ENCODE results near the gene RGS17.
"Not testable (repeated sequence)": the region's sequence is repeated elsewhere in the genome, so short reads cannot be mapped to it uniquely, and the experiment has no call there.

RGS17 gene

DNA sequence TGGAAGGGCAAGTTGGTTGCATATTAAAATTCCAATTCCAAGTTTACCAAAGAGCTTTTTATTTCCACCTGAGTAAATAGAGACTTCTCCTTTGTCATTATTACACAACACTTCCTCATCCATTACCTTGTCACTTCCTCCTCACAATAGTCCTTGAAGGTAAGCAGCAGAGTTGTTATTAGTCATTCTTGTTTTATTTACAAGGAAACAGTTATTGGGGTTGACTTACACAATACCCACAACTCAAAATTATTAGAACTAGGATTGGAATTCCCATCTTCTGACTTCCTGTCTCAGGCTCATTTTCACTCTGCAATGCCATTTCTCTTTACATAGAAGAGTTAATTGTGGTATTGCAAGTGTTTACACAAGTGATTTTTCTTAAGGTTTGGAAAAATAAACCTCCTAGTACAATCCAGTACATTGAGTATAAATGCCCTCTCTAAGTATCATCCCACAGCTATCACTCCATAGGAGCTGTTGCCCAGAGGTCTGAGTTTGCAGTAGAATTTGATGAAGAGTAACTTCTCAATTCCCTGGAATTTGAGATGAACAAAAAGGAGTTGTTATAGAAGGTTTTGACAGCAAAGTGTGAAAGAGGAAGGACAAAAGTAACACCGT is 99.6 kb downstream of the RGS17 start:
- DNase-seq (ENCODE audit: low read depth), result no peak

DNA sequence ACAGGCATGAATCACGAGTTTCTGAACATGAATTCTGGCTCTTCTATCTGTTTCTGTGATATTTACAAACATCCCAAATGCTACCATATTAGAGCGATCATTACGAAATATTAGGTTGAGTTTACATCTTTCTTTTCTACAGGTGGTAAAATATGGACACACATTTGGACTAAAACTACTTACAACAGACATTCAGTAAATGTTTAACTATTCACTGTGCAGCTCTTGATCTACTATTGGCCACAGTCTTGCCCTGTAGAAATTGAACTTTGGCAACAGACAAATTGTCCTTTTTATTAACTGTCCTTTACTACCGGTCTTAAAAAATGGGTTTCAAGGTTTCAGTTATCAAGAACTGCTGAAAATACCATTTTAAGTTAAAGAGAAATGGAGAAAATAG is 102.1 kb downstream of the RGS17 start:
- DNase-seq (ENCODE audit: low read depth), result no peak

DNA sequence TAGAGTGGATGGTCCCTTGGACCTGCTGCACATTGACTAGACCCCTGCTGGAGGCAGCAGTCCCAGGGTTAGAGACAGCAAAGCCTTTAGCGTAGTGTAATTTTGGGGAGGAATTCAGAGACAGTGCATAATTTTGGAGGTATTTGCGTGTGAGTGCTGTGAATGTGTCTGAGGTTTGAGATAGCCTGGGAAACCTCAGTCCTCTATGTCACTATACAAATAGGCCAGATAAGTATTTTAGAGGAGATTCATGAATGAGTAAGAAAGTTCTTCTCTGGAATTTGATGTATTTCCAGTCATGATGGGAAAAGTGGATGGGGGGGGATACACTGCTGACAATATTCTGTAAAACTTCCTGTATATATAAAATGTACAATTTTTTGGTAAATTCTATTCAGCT is 102.8 kb downstream of the RGS17 start:
- DNase-seq (ENCODE audit: low read depth), result no peak

DNA sequence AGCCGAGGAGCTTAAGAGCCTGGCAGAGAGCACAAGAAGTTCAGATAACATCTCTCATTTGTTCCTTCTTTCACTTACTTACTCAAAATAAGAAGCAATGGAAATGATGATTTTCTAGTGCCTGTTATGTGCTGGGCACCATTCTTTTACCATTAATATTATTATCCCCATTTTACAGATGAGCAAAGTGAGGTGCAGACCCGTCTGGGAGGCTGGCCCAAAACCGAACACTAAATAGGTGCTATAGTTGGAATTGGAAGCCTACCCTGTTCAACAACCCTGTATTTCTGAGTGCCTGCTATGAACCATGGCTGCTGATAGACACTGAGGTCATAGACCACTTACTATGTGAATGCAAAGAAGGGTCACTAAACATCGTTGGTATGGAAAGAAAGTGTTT is 103.6 kb downstream of the RGS17 start:
- DNase-seq (ENCODE audit: low read depth), result no peak

DNA sequence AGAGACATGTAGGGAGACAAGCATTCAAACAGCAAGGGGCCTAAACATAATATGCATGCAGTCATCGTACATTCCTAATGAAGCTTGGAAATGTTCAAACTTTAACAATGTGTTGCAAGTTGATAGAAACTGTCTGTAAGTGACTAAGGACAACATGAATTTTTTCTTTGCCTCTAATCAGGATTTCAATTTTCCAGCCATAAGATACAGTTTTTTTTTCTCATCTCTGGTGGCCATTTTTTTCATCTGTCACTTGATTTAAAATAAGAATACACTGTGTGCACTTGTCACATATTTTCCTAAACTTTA is 106.4 kb downstream of the RGS17 start:
- no peak for DNase-seq (ENCODE audit: low read depth)

DNA sequence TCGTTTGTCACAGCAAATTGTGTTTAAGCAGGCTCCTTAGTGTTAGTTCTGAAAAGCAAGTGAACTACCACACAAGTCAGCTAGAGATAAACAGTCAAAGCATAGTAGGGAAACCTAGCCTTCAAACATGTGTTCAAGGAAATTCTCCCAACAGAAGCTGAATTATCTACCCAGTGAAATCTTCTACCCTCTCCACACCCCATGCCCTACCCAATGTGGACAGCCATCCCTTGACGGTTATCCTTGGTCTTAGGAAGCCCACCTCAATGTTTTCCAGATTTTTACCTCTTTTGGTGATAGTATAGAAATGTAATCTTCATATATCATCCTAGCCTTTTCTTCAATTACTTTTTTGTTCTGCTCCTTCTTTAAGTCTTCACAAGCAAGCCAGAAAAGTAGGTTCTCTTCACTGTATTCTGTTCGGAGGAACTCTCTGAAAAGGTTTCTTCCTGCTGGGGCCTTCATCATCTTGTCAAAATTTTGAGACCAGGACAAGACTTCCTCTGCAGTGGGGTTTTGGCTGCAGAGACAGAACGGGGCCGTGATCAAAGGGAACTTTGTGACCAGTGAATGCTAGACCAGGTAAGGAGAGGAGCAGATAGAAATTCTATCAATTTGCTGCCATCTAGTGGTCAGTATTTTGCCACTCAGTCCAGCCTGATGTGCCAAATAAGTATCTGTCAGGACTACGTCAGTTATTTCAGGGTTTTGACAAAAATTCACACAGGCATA is 106.9 kb downstream of the RGS17 start:
- DNase-seq (ENCODE audit: low read depth), result no peak

DNA sequence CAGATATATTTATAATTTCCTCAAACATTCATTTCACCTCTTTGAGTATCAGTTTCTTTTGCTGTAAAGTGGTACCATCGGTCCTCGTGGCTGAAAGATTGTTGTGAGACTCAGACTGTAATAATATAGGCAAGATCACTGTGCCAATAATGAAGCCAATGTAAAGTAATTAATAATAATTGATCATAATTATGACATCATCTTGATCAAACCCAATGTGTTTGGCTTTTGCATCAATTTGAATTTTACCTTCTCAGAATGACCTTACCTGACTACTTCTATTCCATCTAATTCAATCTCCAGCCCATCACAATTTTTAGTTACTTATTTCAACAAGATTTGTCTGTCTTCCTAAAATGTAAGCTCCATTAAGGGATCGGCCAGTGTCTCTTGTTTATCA is 112.7 kb downstream of the RGS17 start:
- no peak for DNase-seq (ENCODE audit: low read depth)

DNA sequence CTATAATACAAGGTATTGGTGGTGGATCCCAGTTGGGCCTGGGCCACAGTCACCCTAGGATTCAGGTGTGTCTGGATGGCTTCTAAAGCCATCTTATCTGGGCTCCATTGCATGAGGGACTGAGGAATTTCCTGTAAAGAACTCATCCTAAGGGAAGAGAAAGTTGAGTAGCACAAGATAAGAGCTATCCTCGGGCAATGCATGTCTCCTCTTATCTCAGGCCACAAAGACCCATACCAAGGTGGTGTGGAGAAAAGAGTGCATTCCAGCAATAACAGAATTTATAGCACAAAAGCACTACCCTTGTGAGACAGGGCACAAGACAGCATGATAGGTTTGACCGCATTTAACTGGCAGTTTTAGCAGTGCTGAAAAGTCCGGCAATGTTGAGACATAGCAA is 114.2 kb downstream of the RGS17 start:
- no peak for DNase-seq (ENCODE audit: low read depth)

DNA sequence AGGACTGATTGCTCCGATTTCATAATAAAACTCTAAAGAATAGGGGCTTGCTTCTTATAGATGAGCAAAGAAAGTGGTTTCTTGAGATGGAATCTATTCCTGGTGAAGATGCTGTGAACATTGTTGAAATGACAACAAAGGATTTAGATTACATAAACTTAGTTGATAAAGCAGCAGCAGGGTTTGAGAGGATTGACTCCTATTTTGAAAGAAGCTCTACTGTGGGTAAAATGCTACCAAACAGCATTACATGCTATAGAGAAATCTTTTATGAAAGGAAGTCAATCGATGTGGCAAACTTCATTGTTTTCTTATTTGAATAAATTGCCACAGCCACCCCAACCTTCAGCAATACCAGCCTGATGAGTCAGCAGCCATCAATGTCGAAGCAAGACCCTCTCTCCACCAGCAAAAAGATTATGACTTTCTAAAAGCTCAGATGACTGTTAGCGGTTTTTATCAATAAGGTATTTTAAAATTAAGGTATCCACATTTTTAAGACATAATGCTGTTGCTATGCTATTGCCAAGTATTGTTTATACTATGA is 115.9 kb downstream of the RGS17 start:
- DNase-seq (ENCODE audit: low read depth), result no peak

DNA sequence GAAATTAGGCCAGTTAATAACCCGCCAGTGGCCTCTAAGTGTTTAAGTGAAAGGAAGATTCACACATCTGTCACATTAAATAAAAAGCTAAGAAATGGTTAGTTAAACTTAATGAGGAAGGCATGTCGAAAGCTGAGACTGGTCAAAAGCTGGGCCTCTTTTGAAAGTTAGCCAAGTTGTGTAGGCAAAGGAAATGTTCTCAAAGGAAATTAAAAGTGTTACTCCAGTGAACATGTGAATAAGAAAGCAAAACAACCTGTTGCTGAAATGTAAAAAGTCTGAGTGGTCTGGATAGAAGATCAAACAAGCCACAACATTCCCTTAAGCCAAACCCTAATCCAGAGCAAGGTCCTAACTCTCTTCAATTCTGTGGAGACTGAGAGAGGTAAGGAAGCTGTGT is 117.6 kb downstream of the RGS17 start:
- no peak for DNase-seq (ENCODE audit: low read depth)

DNA sequence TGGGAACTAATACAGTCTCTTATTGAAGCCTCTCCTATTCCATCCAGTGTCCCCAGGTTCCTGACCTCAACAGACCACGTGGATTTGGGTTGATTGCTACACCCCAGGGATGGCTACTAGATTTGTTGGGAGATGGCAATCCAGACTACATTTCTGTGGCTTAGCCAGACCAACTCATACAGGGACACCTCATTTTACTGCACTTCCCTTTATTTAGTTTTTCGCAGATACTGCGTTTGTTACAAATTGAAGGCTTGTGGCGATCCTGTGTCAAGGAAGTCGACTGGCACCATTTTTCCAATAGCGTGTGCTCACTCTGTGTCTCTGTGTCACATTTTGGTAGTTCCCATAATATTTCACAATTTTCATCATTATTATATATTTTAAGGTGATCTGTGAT is 118.2 kb downstream of the RGS17 start:
- DNase-seq (ENCODE audit: low read depth), result no peak

DNA sequence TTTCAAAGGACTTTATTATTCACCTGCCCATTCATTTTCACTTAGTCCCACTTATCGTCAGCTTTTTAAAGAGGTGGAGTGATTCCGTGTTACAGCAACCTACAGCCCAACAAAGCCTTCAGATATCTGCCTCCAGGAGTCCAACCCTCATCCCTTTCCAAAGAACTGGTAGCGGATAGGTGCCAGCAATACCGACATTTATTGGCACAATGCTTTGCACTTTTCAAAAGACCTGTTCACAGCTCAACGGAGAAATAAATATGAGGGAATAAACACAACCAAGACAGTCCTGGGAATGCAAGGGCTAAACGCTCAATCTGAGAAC is 127.8 kb downstream of the RGS17 start:
- no peak for DNase-seq (ENCODE audit: low read depth)

DNA sequence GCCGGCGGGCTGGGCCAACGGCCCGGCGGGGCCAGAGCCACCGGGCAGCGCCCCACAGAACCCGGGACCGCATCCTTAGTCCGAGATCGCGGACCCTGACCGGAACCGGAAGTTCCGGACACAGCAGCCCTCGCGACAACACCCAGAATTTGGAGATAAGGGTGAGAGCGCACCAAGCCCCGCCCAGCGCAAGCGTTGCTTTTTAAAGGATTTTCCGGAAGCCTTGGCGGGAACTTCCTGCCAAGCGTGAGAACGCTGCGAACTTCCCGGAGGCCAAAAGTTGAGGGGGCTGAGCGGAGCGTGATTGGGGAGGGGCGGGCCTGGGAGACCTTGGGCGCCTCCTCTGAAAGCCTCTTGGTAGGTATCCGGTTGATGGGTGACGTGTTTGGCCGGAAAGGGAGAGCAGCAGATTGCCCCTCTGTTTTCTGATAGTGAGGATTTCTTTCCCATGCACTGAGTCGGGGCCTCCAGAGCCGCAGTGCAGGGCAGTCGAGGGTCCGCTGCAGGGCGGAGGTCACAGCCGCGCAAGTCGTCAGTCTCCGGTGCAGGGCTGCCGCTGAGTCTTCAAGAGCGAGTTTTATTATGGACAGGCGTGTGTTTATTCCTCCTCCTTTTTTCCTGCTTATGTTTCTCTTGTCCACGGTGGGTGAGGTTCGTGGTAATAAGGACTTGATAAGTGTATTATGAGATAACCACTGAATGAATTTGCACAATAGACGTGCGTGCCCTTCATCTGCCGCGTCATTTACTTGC is 128.3 kb downstream of the RGS17 start, which contains the start of gene MTRF1L:
Gene MTRF1L (minus strand): TSS at position 97 of the 753 bp plus-strand sequence. CDS start 24 bp downstream, at position 73.
- peak; percentile 64 for DNase-seq (ENCODE audit: low read depth)

DNA sequence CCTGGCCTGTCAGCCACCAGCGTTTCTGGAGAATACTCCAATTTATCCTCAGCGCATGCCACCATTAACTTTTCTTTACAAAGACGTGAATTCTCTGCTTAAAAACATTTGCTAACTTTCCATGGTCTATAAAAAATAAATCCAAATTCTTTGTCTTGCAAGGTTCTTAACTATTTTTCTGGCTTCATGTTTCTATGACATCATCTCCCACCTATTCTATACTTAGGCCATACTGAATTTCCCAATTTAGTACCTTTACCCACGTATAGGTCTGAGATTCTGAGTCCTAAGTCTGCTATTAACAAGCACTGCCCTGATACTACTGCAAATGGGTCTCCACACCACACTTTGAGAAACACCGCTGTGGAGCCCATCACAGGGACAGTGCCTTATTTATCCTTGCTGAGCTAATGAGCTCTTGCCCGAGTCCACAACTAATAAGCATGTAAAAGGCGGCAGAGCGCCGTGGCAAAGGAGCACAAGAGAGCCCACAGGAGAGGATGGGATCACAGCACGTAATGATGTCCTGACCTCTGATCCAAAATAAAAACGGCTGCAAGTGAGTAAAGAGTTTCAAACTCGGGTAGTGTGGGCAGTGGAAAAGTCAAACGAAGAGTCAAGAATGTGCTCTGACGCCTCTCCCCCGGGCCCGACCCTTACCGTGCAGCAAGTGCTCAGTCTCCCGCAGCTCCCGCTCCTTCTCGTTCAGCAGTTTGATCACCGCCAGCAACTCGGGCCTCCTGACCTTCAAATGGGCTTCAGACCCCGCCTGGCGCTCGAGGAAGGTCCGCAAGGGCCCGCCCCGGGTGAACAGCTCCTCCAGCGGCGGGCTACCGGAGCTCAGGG is 129.1 kb downstream of the RGS17 start:
- no peak for DNase-seq (ENCODE audit: low read depth)

DNA sequence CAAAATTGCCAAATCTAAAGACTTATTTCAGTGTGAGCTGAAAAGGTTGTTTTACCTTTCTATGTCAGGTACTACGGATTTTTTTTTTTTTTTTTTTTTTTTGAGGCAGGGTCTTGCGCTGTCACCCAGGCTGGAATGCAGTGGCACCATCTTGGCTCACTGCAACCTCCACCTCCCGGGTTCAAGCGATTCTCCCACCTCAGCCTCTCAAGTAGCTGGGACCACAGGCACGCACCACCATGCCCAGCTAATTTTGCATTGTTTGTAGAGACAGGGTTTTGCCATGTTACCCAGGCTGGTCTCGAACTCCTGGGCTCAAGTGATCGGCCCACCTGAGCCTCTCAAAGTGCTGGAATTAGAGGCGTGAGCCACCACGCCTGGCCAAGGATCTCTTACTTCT is 130.3 kb downstream of the RGS17 start:
- not testable (repeated sequence) for DNase-seq (ENCODE audit: low read depth)

DNA sequence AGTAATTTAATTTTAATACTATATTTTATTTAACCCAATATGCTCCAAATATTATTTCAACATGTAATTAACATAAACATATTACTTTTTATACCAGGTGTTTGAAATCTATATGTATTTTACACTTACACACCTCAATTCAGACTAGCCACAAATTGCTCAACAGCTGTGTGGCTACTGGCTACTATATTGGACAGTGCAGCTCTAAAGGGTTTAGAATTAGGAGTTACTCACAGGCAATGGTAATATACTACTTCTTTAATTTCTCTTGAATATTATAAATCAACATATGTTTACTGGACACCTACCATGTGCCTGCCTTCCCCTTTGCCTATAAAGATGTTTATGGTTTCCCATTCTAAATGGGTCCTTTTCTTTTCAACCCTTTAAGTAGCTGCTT is 130.8 kb downstream of the RGS17 start:
- no peak for DNase-seq (ENCODE audit: low read depth)

DNA sequence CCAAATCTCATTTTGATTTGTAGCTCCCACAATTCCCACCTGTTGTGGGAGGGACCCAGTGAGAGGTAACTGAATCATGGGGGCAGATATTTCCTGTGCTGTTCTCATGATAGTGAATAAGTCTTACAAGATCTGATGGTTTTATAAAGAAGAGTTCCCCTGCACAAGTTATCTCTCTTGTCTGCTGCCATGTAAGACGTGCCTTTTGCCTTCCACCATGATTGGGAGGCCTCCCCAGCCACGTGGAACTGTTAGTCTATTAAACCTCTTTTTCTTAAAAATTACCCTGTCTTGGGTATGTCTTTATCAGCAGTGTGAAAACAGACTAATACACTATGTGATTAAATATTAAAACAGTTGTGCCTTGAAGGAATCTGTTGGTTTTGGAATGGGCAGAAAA is 131.5 kb downstream of the RGS17 start:
- DNase-seq (ENCODE audit: low read depth), result not testable (repeated sequence)

DNA sequence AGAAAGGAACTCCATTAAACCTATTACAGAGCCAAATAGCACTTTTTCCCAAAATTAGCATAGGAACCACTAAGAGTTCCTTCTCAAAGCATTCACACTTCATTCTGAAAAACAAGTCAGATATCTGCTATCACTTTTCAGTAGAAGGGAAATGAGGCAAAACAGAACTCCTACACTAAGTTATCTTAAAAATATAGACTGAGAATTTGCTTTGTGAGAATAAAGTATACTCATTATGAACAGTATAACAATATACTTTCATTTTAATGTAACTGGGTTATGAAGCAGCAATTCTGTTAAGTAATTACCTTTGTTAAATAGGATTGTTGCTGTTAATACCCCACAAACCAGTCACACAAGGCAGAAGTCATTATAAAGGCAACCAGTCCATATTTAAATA is 137.2 kb downstream of the RGS17 start:
- no peak for DNase-seq (ENCODE audit: low read depth)

DNA sequence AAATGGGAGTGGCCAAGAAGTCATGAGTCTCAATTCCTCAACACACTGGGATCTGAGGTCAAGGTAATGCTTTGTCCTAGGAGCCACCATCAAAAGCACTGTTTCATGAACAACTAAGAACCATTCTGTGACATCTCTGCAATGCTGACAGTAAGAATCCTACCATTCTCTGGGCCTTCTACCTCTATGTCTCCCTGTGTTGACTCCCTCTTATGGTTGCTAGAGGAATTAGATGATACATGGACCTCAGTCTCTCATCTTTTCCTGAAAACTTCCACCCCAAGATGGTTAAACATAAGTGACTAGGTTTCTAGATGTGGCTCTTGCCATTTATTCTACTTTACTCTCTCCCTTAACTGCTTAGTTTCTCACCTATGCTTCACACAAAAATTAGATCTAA is 137.7 kb downstream of the RGS17 start:
- no peak for DNase-seq (ENCODE audit: low read depth)

DNA sequence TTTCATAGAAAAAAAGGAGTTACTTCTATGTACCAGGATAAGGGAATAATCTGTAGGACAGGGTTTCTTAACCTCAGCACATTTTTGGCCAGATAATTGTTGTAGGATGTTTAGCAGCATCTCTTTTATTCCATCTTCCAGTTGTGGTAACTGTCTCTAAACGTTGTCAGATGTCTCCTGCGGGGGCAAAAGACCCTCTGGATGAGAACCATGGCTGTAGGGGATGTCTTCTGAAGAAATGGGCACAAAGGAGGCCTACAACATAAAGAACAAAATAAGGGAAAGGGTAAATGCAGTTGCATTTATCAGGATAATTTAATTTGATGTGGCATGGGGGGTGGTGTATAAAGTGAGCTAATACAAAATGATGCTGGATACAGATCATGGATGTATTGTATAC is 144.1 kb downstream of the RGS17 start:
- DNase-seq (ENCODE audit: low read depth), result no peak

DNA sequence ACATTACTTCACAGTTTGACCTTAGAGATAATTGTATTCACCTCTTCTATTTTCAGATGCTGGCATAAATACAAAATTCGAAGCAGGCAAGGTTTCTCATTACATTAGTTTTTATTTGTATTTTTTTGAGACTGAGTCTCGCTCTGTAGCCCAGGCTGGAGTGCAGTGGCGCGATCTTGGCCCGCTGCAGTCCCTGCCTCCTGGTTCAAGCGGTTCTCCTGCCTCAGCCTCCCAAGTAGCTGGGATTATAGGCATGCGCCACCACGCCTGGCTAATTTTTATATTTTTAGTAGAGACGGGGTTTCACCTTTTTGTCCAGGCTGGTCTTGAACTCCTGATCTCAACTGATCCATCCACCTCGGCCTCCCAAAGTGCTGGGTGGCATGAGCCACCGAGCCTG is 145.8 kb downstream of the RGS17 start:
- not testable (repeated sequence) for DNase-seq (ENCODE audit: low read depth)

DNA sequence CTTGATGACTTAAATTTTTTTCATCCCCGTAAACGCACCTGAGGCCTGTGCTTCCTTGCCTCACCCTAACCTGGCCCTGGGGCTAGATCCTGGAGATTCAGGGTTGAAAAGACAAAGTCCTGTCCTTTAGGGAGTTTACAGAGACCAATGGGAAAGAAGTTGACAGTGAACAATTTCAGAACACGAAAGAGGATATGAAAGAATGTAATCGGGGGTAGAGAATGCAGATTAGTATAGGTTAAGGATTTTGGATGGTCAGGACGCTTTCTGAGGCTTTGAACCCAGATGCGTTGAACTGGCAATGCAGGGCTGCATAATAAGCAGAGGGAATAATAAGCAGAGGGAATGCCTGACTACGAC is 146.6 kb downstream of the RGS17 start:
- no peak for DNase-seq (ENCODE audit: low read depth)
